COLO668 (cell line): ENCODE measurements around the gene CCL28.
"Not testable (repeated sequence)": the region's sequence is repeated elsewhere in the genome, so short reads cannot be mapped to it uniquely, and the experiment has no call there.

Experiments used
- DNase-seq: peaks from one replicate; lab custom pipeline; 2025; ENCODE audit not compliant: unreplicated experiment; lab: John Stamatoyannopoulos, UW

Gene CCL28, protein sequence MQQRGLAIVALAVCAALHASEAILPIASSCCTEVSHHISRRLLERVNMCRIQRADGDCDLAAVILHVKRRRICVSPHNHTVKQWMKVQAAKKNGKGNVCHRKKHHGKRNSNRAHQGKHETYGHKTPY

DNA sequence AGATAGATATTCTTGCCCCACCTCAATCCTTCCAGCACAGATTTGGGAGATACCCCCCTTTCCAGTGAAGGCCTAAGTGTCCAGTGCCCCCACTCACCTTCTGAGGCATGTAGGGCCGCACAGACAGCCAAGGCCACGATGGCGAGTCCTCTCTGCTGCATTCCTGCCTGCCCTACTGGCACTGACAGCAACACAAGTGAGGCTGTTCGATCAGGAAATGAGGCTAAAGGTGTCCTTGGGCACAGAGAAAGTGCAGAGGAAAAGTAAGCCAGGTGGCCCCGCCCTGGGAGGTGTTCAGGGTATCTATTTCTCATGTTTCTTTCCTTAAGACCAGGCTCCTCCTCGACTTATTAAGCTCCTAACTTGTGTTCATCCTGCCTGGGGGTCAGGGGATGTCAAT lies at the start of gene CCL28:
Gene CCL28 (minus strand): TSS at position 236 of the 400 bp plus-strand sequence. CDS start 75 bp downstream, at position 161.
- no peak for DNase-seq

DNA sequence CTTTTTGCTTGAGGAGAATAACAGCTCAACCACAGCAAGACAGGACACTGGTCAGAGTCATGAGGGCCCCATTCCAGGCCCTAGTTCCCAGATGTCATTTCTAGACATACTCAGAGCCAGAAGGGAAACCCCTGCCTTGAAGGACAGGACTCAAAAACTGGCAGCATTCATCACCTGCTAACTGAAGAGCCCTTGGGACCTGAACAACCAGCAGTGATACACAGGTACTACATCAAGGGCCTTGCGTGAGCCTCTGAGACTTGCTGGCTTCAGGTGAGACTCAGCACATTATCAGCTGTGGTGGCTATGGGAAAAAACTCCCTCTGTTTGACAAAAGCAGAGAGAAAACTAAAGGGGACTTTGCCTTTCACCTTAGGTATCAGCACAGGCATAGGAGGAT lies 48.9 kb upstream of the CCL28 start:
- no peak for DNase-seq

DNA sequence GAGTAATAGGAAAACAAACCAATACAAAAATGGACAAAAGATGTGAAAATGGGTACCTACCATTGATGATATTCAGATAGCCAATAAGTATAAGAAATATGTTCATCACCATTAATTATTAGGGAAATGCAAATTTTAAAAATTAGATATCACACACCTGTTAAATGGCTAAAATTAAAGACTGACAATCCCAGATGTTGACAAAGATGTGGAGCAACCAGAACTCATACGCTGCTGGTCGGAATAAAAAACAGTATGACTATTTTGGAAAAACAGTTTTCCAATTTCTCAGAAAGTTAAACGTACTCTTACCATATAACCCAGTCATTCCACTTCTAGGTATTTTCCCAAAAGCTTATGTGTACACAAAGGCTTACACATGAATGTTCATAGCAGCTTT lies 44.4 kb upstream of the CCL28 start:
- DNase-seq, result no peak

DNA sequence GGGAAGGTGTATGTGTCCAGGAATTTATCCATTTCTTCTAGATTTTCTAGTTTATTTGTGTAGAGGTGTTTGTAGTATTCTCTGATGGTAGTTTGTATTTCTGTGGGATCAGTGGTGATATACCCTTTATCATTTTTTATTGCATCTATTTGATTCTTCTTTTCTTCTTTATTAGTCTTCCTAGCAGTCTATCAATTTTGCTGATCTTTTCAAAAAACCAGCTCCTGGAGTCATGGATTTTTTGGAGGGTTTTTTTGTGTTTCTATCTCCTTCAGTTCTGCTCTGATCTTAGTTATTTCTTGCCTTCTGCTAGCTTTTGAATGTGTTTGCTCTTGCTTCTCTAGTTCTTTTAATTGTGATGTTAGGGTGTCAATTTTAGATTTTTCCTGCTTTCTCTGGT lies 29.4 kb upstream of the CCL28 start:
- not testable (repeated sequence) for DNase-seq

DNA sequence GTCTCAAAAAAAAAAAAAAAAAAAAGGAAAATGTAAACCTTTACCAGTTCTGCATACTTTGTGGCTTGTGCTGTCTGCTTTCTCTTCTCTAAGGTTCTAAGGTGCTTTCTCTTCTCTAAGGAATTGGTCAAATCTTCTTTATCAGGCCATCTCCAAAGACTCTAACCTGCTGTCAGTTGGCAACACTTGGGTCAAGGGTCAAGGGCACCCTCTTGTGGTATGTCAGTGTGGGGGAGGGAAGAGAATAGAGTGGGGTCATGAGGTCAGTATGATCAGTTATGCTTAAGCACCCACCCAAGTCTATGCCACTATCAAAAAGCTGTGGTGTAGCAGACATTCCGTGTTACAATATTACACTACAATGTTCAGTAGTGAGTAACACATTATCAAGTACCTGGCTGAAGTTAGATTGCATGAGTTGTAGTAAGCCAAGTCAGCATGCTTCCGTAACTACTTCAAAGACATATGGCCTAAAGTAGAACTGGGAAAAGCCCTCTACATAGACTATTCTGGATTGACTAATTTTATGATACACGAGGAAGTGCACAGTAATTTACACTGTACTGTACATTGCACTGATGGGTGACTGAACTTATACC lies 25.0 kb upstream of the CCL28 start:
- DNase-seq, result no peak

DNA sequence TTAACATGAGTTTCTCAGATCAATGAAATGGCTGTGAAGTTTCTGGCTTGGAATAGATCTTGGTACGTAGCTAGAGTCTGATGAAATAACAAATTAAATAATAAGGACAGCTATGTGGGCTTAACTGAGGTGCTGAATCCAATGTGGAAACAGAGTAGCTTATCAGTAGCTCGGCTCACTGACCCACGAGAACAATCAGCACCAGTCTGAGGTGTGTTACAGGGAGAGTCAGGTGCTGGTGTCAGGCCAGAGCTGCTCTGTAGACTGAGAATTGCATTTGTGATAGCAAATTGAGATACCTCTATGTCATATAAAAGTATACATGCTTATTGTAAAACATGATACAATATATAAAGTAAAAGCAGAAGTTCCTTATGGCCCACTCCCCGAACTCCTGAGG lies 21.2 kb upstream of the CCL28 start:
- DNase-seq, result no peak

DNA sequence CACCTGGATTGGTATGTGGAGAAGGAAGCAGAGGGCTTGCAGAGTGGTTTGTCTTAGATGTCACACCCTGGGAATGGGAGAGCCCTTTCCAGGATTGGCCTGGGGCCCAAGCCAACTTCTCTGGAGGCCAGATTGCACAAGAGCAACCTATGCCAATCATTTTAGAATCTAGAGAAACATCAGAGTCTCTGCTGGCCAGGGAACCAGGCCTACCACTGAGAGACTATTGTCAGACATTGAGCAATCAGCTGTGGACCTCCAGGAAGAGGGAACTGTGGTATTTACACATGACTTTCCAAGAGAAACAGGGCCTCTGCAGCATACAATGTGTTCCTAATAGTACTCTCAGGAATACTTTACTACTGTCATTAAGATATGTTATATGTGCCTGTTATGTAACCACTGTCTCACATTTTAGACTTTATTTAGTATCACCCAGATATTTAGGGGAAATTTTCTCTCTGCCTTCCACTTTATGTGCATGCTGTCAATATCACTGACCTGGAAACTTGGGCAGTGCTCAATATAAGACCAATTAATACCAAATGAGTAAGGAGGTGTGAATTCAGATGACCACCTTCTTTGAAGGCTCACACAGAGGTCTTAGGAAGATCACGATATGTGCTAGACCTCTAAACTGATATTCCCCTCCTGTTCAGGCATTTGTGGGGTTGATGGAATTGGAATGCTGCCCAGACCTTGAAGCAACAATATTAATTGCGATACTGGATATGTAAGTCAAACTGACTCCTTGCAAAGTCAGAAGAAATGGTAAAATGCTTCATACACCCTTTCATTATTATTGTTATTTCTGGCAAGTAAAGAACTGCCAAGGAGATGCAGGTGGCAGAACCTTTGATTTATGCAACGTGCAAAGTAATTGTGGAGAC lies 20.5 kb upstream of the CCL28 start:
- DNase-seq, result no peak

DNA sequence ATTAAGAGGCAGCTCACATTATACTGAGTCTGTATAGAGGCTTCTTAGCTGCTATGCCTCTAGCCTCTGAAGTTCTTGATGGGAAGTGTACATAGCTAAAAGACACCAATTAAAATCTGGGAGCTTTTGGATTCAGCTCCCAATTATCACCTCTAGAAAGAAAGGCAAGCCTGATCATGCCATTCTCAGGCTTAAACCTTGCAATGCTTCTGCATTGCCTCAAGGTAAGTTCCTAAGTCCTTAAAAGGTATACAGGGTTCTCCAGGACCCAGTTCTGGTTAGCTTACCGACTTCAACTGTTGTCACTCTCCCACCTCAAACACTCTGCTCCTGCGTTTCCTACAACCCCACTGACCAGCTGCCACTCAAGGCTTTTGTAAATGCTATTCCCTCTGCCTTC lies 17.5 kb upstream of the CCL28 start:
- DNase-seq, result no peak

DNA sequence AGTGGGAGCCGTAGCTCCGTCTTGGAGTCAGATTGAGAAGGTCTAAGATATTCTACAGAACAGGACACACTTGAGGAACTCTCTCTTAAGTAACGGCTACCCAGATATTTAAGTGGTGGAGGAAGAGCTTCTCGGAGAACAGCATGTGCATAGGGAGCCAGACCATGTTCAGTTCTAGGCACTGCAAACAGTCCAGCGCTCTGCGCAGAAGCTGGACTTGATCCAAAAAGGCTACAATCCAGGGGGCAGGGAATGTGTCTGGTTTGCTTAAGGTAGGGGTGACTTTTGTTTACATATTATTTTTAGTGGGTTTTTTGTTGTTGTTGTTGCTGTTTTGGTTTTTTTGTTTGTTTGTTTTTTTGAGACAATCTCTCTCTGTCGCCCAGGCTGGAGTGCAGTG lies 16.8 kb upstream of the CCL28 start:
- DNase-seq, result no peak

DNA sequence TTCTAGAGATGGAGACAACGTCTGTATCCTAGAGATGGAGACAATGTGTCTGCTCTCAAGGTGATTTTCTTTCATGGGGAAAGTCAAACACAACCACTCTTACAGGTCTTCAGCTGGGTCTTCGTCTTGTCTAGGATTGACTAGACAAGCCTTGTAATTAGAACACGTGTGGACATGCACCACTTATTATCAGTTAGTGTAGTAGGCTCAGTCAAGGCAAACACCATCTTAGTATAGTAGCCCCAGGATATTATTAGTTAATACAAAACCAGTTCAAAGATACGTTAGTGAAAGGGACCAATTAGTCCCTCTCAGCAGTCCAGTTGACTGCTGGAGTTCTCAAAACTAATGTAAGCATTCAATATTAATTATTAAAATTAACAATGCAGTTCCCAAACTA lies 15.1 kb upstream of the CCL28 start:
- DNase-seq, result no peak

DNA sequence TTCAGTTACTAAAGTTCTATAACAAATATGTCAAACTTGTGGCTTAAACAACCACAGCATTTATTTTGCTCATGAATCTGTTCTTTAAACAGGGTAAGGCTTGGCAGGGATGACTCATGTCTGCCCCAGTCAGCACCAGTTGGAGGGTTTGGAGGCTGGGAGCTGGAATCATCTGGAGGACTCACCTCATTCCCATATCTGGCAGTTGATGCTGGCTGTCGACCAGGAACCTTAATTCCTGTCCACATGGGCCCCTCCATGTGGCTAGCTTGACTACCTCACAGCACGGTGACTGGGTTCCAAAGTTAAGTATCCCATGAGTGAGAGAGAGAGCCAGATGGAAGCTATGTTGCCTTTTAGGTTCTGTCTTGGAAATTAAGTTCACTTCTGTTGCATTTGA lies 13.8 kb upstream of the CCL28 start:
- DNase-seq, result no peak

DNA sequence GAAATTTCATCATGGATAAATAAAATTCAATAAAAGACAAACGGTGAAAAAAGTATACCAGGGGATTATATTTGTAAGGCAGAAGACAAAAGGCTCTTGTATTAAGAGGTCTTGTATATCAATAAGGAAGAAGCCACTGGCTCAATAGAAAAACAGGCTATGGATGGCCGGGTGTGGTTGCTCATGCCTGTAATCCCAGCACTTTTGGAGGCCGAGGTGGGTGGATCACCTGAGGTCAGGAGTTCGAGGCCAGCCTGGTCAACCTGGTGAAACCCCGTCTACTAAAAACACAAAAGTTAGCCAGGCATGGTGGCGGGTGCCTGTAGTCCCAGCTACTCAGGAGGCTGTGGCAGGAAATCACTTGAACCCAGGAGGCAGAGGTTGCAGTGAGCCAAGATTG lies 10.9 kb upstream of the CCL28 start:
- not testable (repeated sequence) for DNase-seq

DNA sequence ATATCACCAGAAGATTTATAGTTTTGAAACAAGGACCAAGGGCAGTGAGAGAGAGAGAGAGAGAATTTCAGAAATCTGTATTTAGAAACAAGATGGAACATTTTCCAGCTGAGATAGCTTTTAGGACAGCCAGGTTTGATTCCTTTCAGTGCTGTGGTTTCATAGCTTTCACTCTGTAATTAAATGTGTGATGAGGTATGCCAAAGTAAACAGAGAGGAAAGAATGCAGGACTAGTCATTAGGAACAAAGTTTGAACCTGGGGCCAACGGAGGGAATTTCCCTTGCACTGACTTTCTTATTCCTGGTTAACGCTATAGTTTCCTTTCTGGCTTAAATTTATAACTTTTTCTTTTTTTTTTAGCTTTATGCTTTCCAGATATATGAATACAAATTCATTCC lies 10.0 kb upstream of the CCL28 start:
- DNase-seq, result no peak

DNA sequence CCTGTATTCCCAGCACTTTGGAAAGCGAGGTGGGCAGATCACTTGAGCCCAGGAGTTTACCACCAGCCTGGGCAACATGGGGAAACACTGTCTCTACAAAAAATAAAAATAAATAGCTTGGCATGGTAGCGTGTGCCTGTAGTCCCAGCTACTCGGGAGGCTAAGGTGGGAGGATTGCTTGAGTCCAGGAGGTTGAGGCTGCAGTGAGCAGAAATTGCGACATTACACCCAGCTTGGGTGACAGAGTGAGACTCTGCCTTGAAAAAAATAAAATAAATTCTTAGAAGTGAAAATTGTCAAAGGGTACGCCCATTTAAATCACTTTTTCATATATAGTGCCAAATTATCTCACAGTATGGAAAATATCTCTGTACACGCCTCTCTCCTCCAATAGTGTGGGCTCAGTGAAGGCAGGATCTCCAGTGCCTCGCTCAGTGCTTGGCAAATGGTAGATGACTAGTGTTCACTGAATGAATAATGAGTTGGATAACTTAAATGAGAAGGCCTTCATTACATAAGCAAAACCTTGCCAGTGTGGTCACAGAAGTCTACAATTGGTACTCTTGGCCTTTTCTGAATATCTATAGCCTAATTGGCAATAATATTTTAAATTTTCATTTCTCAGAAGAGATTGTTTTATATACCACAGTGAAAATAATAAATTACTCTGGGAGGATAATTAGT lies 9.4 kb upstream of the CCL28 start:
- DNase-seq, result no peak

DNA sequence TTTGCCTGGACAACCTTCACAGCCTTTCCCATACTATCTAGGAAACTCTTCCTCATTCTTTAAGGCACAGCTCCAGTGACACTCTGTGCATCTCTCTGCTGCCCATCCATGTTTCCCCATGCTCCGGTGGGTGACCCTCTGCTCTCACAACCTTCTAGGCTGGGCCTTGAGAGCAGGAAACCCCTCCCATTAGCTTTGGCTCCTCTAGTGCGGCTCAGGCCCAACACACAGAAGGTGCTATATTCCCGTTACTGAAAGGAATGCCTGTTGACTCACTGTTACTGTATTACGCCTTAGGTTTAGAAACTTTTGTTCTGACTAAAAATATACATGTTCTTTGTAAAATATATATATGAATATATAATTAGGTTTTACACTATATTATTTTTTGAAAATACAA lies 8.1 kb upstream of the CCL28 start:
- no peak for DNase-seq

DNA sequence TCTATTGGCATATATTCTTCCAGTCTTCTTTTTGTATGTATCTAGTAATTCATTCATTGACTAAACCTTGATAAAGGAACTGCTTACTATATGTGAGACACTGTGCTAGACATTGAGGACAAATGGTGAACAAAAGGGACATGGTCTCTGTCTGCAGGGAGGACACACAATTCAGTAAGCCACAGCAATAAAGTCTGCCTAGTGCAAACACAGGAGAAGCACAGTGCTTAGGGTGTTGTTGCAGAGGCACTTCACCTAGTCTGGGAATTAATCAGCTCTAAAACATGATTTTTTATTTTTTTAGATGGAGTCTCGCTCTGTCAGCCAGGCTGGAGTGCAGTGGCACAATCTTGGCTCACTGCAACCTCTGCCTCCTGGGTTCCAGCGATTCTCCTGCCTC lies 6.4 kb upstream of the CCL28 start:
- no peak for DNase-seq

DNA sequence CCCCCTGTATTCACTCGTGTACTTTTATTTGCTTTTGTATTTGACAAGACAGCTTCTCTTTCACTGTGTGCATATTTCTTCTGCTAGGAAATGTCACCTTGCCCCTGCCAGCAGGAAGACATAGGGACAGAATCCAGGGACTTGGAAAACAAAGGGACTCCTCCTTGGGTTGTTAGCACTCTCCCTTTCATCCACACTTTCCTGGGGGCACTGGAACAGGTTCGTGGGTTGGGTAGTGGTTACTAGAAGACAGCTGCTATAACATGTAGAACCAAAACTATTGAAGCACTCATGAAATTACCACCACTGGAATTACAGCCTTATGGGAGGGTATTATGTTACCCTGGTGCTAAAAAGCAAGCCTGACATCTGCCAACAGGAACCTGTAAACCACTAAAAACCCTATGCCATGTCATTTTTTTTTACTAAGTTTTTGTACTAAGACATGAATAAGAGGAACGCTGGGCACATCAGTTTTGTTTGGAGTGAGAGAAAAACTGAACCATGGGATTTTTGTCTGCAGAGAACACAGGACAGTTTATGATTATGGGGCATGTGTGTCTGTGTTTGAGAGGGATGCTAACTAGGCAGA lies 4.7 kb upstream of the CCL28 start:
- DNase-seq, result peak; percentile 21

DNA sequence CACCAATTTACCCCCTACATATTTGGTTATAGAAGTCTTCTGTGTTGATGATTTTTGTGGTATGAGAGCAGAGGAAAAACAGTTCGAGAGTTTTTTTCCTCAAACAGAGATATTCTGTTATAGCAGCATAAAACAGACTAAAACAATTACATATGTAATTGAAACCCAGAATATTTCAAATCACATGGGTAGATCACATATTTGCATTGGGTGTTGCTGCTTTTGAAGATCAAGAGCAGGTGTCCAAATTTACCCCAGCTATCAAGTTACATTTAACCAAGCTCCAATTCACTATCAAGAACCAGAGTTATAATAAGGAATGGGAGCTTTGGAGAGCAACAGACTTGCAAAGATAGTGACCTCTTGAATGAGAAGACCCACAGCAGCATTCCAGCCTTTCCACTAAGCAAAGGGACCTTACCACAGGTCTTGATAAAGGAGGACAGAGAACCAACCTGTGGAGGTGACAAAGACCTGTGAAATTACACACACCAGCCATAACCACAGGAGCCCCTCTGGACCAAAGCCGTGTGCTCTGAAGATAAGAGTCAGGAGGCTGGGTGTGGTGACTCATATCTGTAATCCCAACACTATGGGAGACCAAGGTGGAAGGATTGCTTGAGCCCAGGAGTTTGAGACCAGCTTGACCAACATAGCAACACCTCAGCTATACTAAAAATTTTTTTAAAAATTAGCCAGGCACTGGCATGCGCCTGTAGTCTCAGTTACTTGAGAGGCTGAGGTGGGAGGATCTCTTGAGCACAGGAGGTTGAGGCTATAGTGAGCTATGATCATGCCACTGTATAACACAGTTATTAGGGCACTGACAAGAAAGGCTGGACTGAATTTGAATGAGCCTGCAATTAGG lies 4.0 kb upstream of the CCL28 start:
- DNase-seq, result peak; percentile 55

DNA sequence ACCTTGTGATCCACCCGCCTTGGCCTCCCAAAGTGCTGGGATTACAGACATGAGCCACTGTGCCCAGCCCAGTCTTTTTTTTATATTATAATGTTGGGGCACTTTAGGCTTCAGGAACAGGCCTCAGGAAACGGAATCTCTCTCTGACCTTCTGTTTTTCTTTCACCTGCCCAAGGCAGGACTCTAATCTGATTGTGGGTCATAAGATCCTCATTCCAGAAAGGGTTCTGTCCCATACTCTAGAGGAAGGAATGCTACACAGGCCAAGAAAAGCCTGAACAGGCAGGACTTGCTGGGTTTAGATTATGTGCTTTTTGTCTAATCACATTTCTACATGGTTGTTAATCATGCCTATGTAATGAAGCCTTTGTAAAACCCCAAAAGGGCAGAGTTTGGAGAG lies 1.8 kb upstream of the CCL28 start:
- DNase-seq, result no peak

DNA sequence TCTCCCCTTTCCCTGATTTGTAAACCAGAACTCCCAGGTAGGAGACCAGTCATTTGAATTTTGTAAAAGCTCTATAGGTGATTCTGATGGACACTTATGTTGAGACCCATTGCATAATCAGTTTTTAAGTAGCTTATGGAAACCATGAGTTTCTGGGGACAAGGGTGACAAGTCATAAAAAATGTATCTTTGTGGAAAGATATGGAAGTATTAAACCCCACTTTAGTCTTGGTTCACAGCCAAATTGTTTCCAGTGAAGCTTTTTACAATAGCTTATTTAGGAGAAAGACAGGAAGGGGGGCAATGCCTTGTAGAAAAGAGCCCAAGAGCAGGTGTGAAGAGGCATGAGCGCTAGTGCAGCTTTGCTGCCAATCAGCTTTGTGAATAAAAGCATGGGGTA lies 453 bp upstream of the CCL28 start:
- DNase-seq, result no peak

DNA sequence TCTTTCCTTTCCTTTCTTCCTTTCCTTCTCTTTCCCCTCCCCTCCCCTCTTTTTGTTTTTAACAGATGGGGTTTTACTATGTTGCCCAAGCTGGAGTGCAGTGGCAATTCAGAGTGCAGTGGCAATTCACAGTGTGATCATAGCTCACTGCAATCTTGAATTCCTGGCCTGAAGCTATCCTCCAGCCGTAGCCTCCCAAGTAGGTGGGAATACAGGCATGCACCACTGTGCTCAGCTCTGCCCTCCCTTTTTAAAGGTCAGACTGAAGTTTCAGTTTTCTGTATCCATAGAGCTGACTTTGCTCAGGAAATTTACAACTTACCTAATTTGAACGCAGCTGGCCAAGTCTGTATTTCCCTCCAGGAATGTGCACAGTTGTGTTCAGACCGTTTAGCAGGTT lies 696 bp downstream of the CCL28 start:
- DNase-seq, result no peak
